HepG2 (cell line): ENCODE data around the gene TMEM214. TPM values are rescaled to one million over a fixed set of nuclear protein-coding genes. Genes with fewer than 3 reads are reported as not detected.

ENCODE experiments used
- ATAC-seq: fragments of 200-7000 bp; cut with Tn5 transposase; 3 replicates; pipeline ENCODE4 v1.9.1; 2020; ENCODE audit warnings: mild to moderate bottlenecking, moderate library complexity
- BruUV-seq: library from RNA; stranded (reverse); fragments of 400-500 nt; replicated peaks from 2 replicates; lab custom pipeline; 2021; lab: Mats Ljungman, UMichigan
- CTCF ChIA-PET: fragments of 300-600 bp; formaldehyde crosslinking; extraction: SDS; loops from one replicate; lab custom pipeline; 2021; ENCODE audit warnings: low total read pairs, inconsistent platforms, low intra/inter-chr PET ratio; lab: Yijun Ruan, JAX
- POLR2A ChIA-PET: fragments of 350-600 bp; sonication (Branson Sonifier 250); formaldehyde crosslinking; loops from one replicate; lab custom pipeline; 2020; ENCODE audit warnings: antibody characterized with exemption, inconsistent platforms; lab: Yijun Ruan, JAX
- DNase-seq: peaks from one replicate; pipeline ENCODE4 v3.0.0-alpha.2; 2015; ENCODE audit warnings: low spot score
- FAIRE-seq: peaks from 3 replicates; lab custom pipeline; 2011; peaks lifted over from hg19 to GRCh38; lab: Jason Lieb, UNC
- H2AFZ ChIP-seq: one replicate; pipeline ENCODE4 v1.6.1; 2011; ENCODE audit warnings: low read length, inconsistent platforms
- H3K27ac ChIP-seq: fragments of 300-600 bp; 3 replicates; pipeline ENCODE4 v1.8.0; 2011; ENCODE audit warnings: mixed run types, mild to moderate bottlenecking, mixed read lengths, low read length, inconsistent platforms; ENCODE audit not compliant: insufficient read depth; ENCODE audit errors: extremely low read length
- H3K27me3 ChIP-seq, 2 experiments: fragments of 200-600 bp in 1 of 2; 2 replicates in 1 of 2; 3 replicates in 1 of 2; pipeline versions ENCODE4 v1.6.0 to v1.8.0; 2011; ENCODE audit warnings: low read length in 2 of 2, mild to moderate bottlenecking in 2 of 2, moderate library complexity in 2 of 2, inconsistent platforms in 1 of 2; ENCODE audit not compliant: insufficient read depth in 2 of 2, control insufficient read depth in 1 of 2
- H3K36me3 ChIP-seq, 2 experiments: fragments of 200-600 bp in 1 of 2; replicated peaks in 1 of 2; 2 replicates in 1 of 2; 3 replicates in 1 of 2; pipeline versions ENCODE4 v1.5.1 to v1.8.0; 2011; ENCODE audit warnings: low read length in 2 of 2, inconsistent platforms in 1 of 2; ENCODE audit not compliant: insufficient read depth in 2 of 2, control insufficient read depth in 1 of 2
- H3K4me1 ChIP-seq: 2 replicates; pipeline ENCODE4 v1.5.1; 2012; ENCODE audit warnings: low read length, inconsistent platforms; ENCODE audit not compliant: insufficient read depth
- H3K4me2 ChIP-seq: 2 replicates; pipeline ENCODE4 v1.6.0; 2011; ENCODE audit warnings: low read depth, low read length, inconsistent platforms
- H3K4me3 ChIP-seq, 3 experiments: fragments of 200-600 bp in 1 of 3; sonication (generic), shearing (Covaris generic) in 1 of 3; replicated peaks in 1 of 3; 2 replicates each; pipeline ENCODE4 v1.5.1; 2011 to 2016; ENCODE audit warnings: low read length in 3 of 3, inconsistent platforms in 2 of 3, low read depth in 2 of 3, mild to moderate bottlenecking in 2 of 3, control low read depth in 1 of 3, mixed read lengths in 1 of 3; ENCODE audit not compliant: insufficient read depth in 1 of 3
- H3K79me2 ChIP-seq: one replicate; pipeline ENCODE4 v1.6.1; 2011; ENCODE audit warnings: low read length, inconsistent platforms; ENCODE audit not compliant: insufficient read depth
- H3K9ac ChIP-seq: 2 replicates; pipeline ENCODE4 v1.6.0; 2011; ENCODE audit warnings: mild to moderate bottlenecking, low read depth, low read length, inconsistent platforms; ENCODE audit not compliant: insufficient read depth
- H3K9me3 ChIP-seq: 2 replicates; pipeline ENCODE4 v1.5.1; 2012; ENCODE audit warnings: mild to moderate bottlenecking, low read length
- H4K20me1 ChIP-seq: 2 replicates; pipeline ENCODE4 v1.6.0; 2011; ENCODE audit warnings: inconsistent platforms, mild to moderate bottlenecking, low read length, moderate library complexity; ENCODE audit not compliant: insufficient read depth
- CBX1 ChIP-seq: IDR thresholded peaks from one replicate; pipeline ENCODE4 v1.6.1; 2016; ENCODE audit warnings: antibody characterized with exemption, low read depth
- FOXJ3 ChIP-seq: sonication (generic); formaldehyde crosslinking; IDR thresholded peaks from 2 replicates; pipeline ENCODE4 v1.4.0; 2020; ENCODE audit warnings: missing genetic modification reagents, mild to moderate bottlenecking, borderline replicate concordance
- HOXA7 ChIP-seq: sonication (generic); formaldehyde crosslinking; IDR thresholded peaks from 2 replicates; pipeline ENCODE4 v1.8.1; 2022; ENCODE audit warnings: mild to moderate bottlenecking, missing genetic modification reagents, moderate library complexity
- NFYC ChIP-seq: IDR thresholded peaks from 2 replicates; pipeline ENCODE4 v1.6.1; 2016; ENCODE audit warnings: missing genetic modification reagents, missing compliant biosample characterization
- NR2F6 ChIP-seq, 2 experiments: IDR thresholded peaks; 2 replicates each; pipeline ENCODE4 v1.6.1; 2016; ENCODE audit warnings: antibody characterized with exemption in 1 of 2, mild to moderate bottlenecking in 1 of 2
- PCBP1 ChIP-seq: fragments of 200-400 bp; formaldehyde crosslinking; IDR thresholded peaks from 2 replicates; pipeline ENCODE4 v1.6.1; 2017; ENCODE audit warnings: mild to moderate bottlenecking, low read depth, low read length, borderline replicate concordance
- RFX1 ChIP-seq: fragments of 450-650 bp; IDR thresholded peaks from 2 replicates; pipeline ENCODE4 v1.6.1; 2017
- RORA ChIP-seq: sonication (generic); formaldehyde crosslinking; IDR thresholded peaks from 2 replicates; pipeline ENCODE4 v1.5.0; 2020; ENCODE audit warnings: mild to moderate bottlenecking, missing genetic modification reagents, moderate library complexity
- SATB2 ChIP-seq: sonication (generic); formaldehyde crosslinking; IDR thresholded peaks from 2 replicates; pipeline ENCODE4 v1.5.0; 2020; ENCODE audit warnings: missing genetic modification reagents
- SIX1 ChIP-seq: sonication (generic); formaldehyde crosslinking; IDR thresholded peaks from 2 replicates; pipeline ENCODE4 v1.4.0; 2020; ENCODE audit warnings: missing genetic modification reagents, borderline replicate concordance
- TBL1XR1 ChIP-seq: fragments of 150-350 bp; IDR thresholded peaks from 2 replicates; pipeline ENCODE4 v1.6.1; 2014; ENCODE audit warnings: borderline replicate concordance, low read length; ENCODE audit not compliant: partially characterized antibody
- TOPORS ChIP-seq: sonication (generic); formaldehyde crosslinking; IDR thresholded peaks from 2 replicates; pipeline ENCODE4 v1.8.0; 2023; ENCODE audit warnings: mild to moderate bottlenecking, missing genetic modification reagents
- ZBTB21 ChIP-seq: sonication (generic); formaldehyde crosslinking; IDR thresholded peaks from 2 replicates; pipeline ENCODE4 v1.4.0; 2020; ENCODE audit warnings: missing genetic modification reagents
- ZNF724P ChIP-seq: sonication (generic); formaldehyde crosslinking; IDR thresholded peaks from 2 replicates; pipeline ENCODE4 v1.8.0; 2022; ENCODE audit warnings: missing genetic modification reagents, borderline replicate concordance
- ZNF746 ChIP-seq: sonication (generic); formaldehyde crosslinking; IDR thresholded peaks from 2 replicates; pipeline ENCODE4 v1.8.0; 2022; ENCODE audit warnings: mild to moderate bottlenecking, missing genetic modification reagents
- WGBS: methylation state at CpG from one replicate; pipeline ENCODE4 v1.1.6; 2017; ENCODE audit warnings: low lambda C conversion rate; 5-methylcytosine and 5-hydroxymethylcytosine counted together
- in situ Hi-C: cut with HindIII; loops from 2 replicates; pipeline ENCODE4 v1.10.0; 2017; ENCODE audit warnings: low pct_unique_long_range_greater_than_20kb; ENCODE audit not compliant: extremely low pct_ligation_motif_present
- intact Hi-C: fragments of 100-400 bp; cut with micrococcal nuclease; formaldehyde crosslinking; loops from one replicate; pipeline ENCODE4 v1.10.0; 2022; ENCODE audit not compliant: unreplicated experiment
- polyA plus RNA-seq, 8 experiments: library from polyadenylated mRNA; depleted of rRNA in 3 of 8; stranded (reverse) in 7 of 8; unstranded in 1 of 8; fragments of >200 nt; fragmentation: Illumina TruSeq in 4 of 8; extraction: Trizol in 4 of 8; gene quantifications; 2 replicates each; pipeline versions ENCODE4 v1.2.1 to v1.2.3, GENCODE V29; 2011 to 2016; ENCODE audit warnings: low read depth in 4 of 8, missing spikeins in 1 of 8, mixed read lengths in 1 of 8; ENCODE audit not compliant: insufficient read depth in 1 of 8
- total RNA-seq, 5 experiments: library from RNA; depleted of rRNA; stranded (reverse); fragments of >200 nt; fragmentation: Illumina TruSeq; extraction: Trizol; gene quantifications; 2 replicates each; pipeline ENCODE4 v1.2.3, GENCODE V29; 2016; ENCODE audit warnings: low read depth in 1 of 5

Gene TMEM214
- total and polyA plus RNA-seq, 2 of the 13 experiments (the other 11 are each of a cell fraction or from before 2014, with no cell fraction given) = 58.3 to 132 TPM

DNA sequence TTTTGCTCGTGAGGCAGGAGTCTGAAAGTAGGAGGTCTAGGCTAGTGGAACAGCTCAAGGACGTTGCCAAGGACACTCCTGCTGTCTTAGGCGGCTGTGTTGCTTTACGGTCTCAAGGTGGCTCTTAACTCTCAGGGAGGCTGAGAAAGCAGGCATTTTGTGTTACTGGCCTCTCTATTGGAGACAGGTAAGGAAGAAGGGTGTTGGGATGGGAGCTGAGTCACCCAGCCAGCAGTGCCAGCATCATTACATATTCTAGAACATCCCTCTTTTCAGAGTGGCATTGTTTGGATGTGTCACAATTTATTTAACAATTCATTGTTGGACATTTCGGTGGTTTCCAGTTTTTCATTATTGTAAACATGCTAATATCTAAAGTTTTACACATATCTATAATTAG lies 30.8 kb upstream of the TMEM214 start (continued):
- no peak for TF ChIP-seq RORA (CRISPR knock-in tag)
- TF ChIP-seq PCBP1 = no peak
- no peak for TF ChIP-seq NFYC (CRISPR knock-in tag)
- TF ChIP-seq ZNF746 = no peak
- no peak for TF ChIP-seq SATB2
- TF ChIP-seq CBX1 = no peak
- TF ChIP-seq, all 625 proteins: peak for 0

DNA sequence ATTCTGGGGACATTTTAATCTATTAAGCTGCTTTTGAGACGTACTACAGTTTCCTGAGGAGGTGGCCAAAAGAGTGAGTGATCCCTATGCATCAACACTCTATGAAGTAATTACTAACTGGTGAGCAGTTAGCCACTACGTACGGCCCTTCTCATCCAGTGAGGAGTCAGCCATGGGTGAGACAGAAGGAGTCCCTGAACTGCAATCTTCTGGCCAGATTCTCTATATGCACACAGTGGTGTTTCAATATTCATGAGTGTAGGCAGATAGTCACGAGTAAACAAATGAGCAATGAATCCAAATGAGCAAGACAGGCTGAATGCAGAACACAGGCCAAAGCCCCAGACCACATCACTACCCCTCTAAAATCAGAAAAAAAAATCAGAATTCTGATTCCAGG lies 29.8 kb upstream of the TMEM214 start:
- Histone ChIP-seq H3K4me1 (peaks cover 9% of the 10 kb centered on the region), H3K36me3 (no peaks in the 10 kb centered on the region), H3K4me2 (no peak overlapping the region), H4K20me1 (no peaks in the 10 kb centered on the region), H3K79me2 (no peaks in the 10 kb centered on the region), H3K4me3 (no peak overlapping the region), H3K27me3 (no peaks in the 10 kb centered on the region; a peak in 1 of 5 replicates), H3K27ac (no peak overlapping the region), H2AFZ (no peak overlapping the region), H3K9me3 (no peaks in the 10 kb centered on the region), H3K9ac (no peak overlapping the region)
- in situ Hi-C loops (no loop called here), intact Hi-C loops (no loop called here)
- no peak for TF ChIP-seq SIX1 (CRISPR knock-in tag)
- TF ChIP-seq ZBTB21 (CRISPR knock-in tag) = no peak
- no peak for TF ChIP-seq NR2F6 (IDR thresholded peaks at IDR 0.05)
- TF ChIP-seq NR2F6 (CRISPR knock-in tag; IDR thresholded peaks at IDR 0.05) = no peak
- no peak for TF ChIP-seq RFX1
- no peak for TF ChIP-seq HOXA7 (CRISPR knock-in tag)
- TF ChIP-seq ZNF724P (CRISPR knock-in tag) = no peak
- no peak for TF ChIP-seq TOPORS (CRISPR knock-in tag)
- no peak for TF ChIP-seq TBL1XR1
- no peak for TF ChIP-seq FOXJ3 (CRISPR knock-in tag)
- no peak for FAIRE-seq
- no TSS peak for BruUV-seq
- no peak for ATAC-seq
- ChIA-PET CTCF (no interaction called here), POLR2A (no interaction called here)
- no peak for DNase-seq
- 32% methylated on average over 4 of the region's 4 CpGs for WGBS
